Loucy (cell line): ENCODE results near the gene CNOT2.

ENCODE experiments used
- CTCF ChIP-seq: fragments of 200-600 bp; sonication (generic); conservative IDR thresholded peaks from 2 replicates; pipeline ENCODE4 v1.5.1; 2014; ENCODE audit warnings: mild to moderate bottlenecking, antibody characterized with exemption, low read length
- EZH2phosphoT487 ChIP-seq: fragments of 200-600 bp; IDR thresholded peaks from 2 replicates; pipeline ENCODE4 v1.6.1; 2018; ENCODE audit warnings: antibody characterized with exemption, mild to moderate bottlenecking, moderate library complexity, borderline replicate concordance

GRCh38 chr12:70248876-70249275 lies 5.6 kb downstream of the CNOT2 start:
- TF ChIP-seq CTCF (no peak), EZH2phosphoT487 (no peak)
